RKO (cell line): ENCODE data around the gene CHML.
"Not testable (repeated sequence)": the region's sequence is repeated elsewhere in the genome, so short reads cannot be mapped to it uniquely, and the experiment has no call there.

ENCODE experiments used
- DNase-seq: peaks from one replicate; pipeline ENCODE4 v3.0.0-alpha.2; 2016; ENCODE audit warnings: low spot score

The CHML gene

GRCh38 chr1:241640149-241640866 lies at the start of gene CHML, which contains the start of gene OPN3:
TSS of gene CHML (minus strand) at chr1:241640369. CDS start at chr1:241635766, 4,603 bp downstream.
TSS of gene OPN3 (minus strand) at chr1:241640369. CDS start at chr1:241640254, 115 bp downstream.
- DNase-seq: peak; percentile 89

- peak; percentile 48 for DNase-seq
Measured at GRCh38 chr1:241688940-241689368, 48.8 kb upstream of the CHML start.

- no peak for DNase-seq
Measured at GRCh38 chr1:241684108-241684507, 43.9 kb upstream of the CHML start.

- DNase-seq: no peak
Measured at GRCh38 chr1:241682921-241683320, 42.8 kb upstream of the CHML start.

- DNase-seq: not testable (repeated sequence)
Measured at GRCh38 chr1:241681861-241682448, 41.8 kb upstream of the CHML start.

GRCh38 chr1:241679961-241680360 lies 39.8 kb upstream of the CHML start:
- no peak for DNase-seq

- DNase-seq: no peak
Measured at GRCh38 chr1:241679404-241679803, 39.2 kb upstream of the CHML start.

- no peak for DNase-seq
Measured at GRCh38 chr1:241678536-241678935, 38.4 kb upstream of the CHML start.

GRCh38 chr1:241677201-241677600 lies 37.0 kb upstream of the CHML start:
- no peak for DNase-seq

GRCh38 chr1:241675983-241676382 lies 35.8 kb upstream of the CHML start:
- no peak for DNase-seq

GRCh38 chr1:241674805-241675384 lies 34.7 kb upstream of the CHML start:
- no peak for DNase-seq

- DNase-seq: no peak
Measured at GRCh38 chr1:241672301-241672700, 32.1 kb upstream of the CHML start.

GRCh38 chr1:241666419-241666818 lies 26.2 kb upstream of the CHML start:
- no peak for DNase-seq

- no peak for DNase-seq
Measured at GRCh38 chr1:241660424-241660972, 20.3 kb upstream of the CHML start.

GRCh38 chr1:241659016-241659415 lies 18.8 kb upstream of the CHML start:
- not testable (repeated sequence) for DNase-seq

GRCh38 chr1:241658081-241658793 lies 18.1 kb upstream of the CHML start:
- DNase-seq: no peak

- DNase-seq: no peak
Measured at GRCh38 chr1:241654641-241655040, 14.5 kb upstream of the CHML start.

GRCh38 chr1:241654019-241654418 lies 13.8 kb upstream of the CHML start:
- DNase-seq: no peak

GRCh38 chr1:241652012-241652411 lies 11.8 kb upstream of the CHML start, which contains the start of gene WDR64:
TSS of gene WDR64 (plus strand) at chr1:241652281. CDS start at chr1:241652485, 204 bp downstream.
- DNase-seq: no peak

GRCh38 chr1:241648159-241648558 lies 8.0 kb upstream of the CHML start:
- DNase-seq: no peak

GRCh38 chr1:241647658-241648057 lies 7.5 kb upstream of the CHML start:
- DNase-seq: peak; percentile 37

GRCh38 chr1:241646201-241646600 lies 6.0 kb upstream of the CHML start:
- no peak for DNase-seq
